WERI-Rb-1 (cell line): ENCODE measurements around the gene SPRED3.
A peak's percentile ranks its signal among the peaks of the same experiment; 100 is the strongest.

Source experiments
- DNase-seq: peaks from one replicate; pipeline ENCODE4 v3.0.0-alpha.2; 2020
- H3K27ac ChIP-seq: fragments of 250-450 bp; sonication (Bioruptor Pico); 2 replicates; pipeline ENCODE4 v1.5.1; 2020; ENCODE audit warnings: mild to moderate bottlenecking, moderate library complexity
- H3K27me3 ChIP-seq: fragments of 250-450 bp; sonication (Bioruptor Pico); 2 replicates; pipeline ENCODE4 v1.5.1; 2021; ENCODE audit warnings: mild to moderate bottlenecking, low read depth, moderate library complexity; ENCODE audit not compliant: insufficient read depth, severe bottlenecking
- H3K36me3 ChIP-seq: fragments of 250-450 bp; sonication (Bioruptor Pico); 2 replicates; pipeline ENCODE4 v1.5.1; 2020; ENCODE audit warnings: mild to moderate bottlenecking, moderate library complexity
- H3K4me3 ChIP-seq: 2 replicates; pipeline ENCODE4 v1.5.1; 2011; ENCODE audit warnings: low read depth, mild to moderate bottlenecking, control low read depth, low read length
- H3K9me3 ChIP-seq: fragments of 250-450 bp; sonication (Bioruptor Pico); 2 replicates; pipeline ENCODE4 v1.5.1; 2021; ENCODE audit warnings: mild to moderate bottlenecking, moderate library complexity; ENCODE audit not compliant: severe bottlenecking
- CTCF ChIP-seq: IDR thresholded peaks from 2 replicates; pipeline ENCODE4 v1.5.1; 2011; ENCODE audit warnings: low read depth, mild to moderate bottlenecking, control low read depth, inconsistent platforms, low read length

SPRED3 gene

GRCh38 chr19:38375098-38375493, 13.4 kb upstream of the SPRED3 start:
- H3K27ac ChIP-seq: peak overlapping the region; percentile 92
- H3K9me3 ChIP-seq: no peaks in the 10 kb centered on the region
- H3K27me3 ChIP-seq: no peaks in the 10 kb centered on the region
- peaks cover 39% of the 10 kb centered on the region for H3K36me3 ChIP-seq
- H3K4me3 ChIP-seq: peak overlapping the region; percentile 73
- TF ChIP-seq CTCF: no peak
- DNase-seq: no peak

- no peaks in the 10 kb centered on the region for H3K27me3 ChIP-seq
- peak overlapping the region; percentile 73 for H3K4me3 ChIP-seq
- peak overlapping the region; percentile 92 for H3K27ac ChIP-seq
- no peaks in the 10 kb centered on the region for H3K9me3 ChIP-seq
- no peak for DNase-seq
- peaks cover 43% of the 10 kb centered on the region for H3K36me3 ChIP-seq
- TF ChIP-seq CTCF: no peak
Observed at GRCh38 chr19:38375748-38376147, 12.7 kb upstream of the SPRED3 start.

GRCh38 chr19:38376576-38376975, 11.9 kb upstream of the SPRED3 start:
- Histone ChIP-seq H3K4me3 (no peak overlapping the region), H3K36me3 (peaks cover 52% of the 10 kb centered on the region)

GRCh38 chr19:38377052-38377451, 11.4 kb upstream of the SPRED3 start:
- TF ChIP-seq CTCF: no peak
- DNase-seq: no peak
- peaks cover 56% of the 10 kb centered on the region for H3K36me3 ChIP-seq
- no peaks in the 10 kb centered on the region for H3K9me3 ChIP-seq
- no peaks in the 10 kb centered on the region for H3K27me3 ChIP-seq
- no peak overlapping the region for H3K27ac ChIP-seq
- no peak overlapping the region for H3K4me3 ChIP-seq

More at GRCh38 chr19:38376576-38376975, 11.9 kb upstream of the SPRED3 start:
- no peak for DNase-seq
- Histone ChIP-seq H3K9me3 (no peaks in the 10 kb centered on the region), H3K27ac (no peak overlapping the region), H3K27me3 (no peaks in the 10 kb centered on the region)
- no peak for TF ChIP-seq CTCF

- H3K4me3 ChIP-seq: no peak overlapping the region
- no peak overlapping the region for H3K27ac ChIP-seq
- no peak for TF ChIP-seq CTCF
- peaks cover 72% of the 10 kb centered on the region for H3K36me3 ChIP-seq
- DNase-seq: no peak
- H3K9me3 ChIP-seq: no peaks in the 10 kb centered on the region
- H3K27me3 ChIP-seq: no peaks in the 10 kb centered on the region
Observed at GRCh38 chr19:38378866-38379265, 9.6 kb upstream of the SPRED3 start.

- Histone ChIP-seq H3K36me3 (peaks cover 72% of the 10 kb centered on the region), H3K4me3 (no peak overlapping the region), H3K27me3 (no peaks in the 10 kb centered on the region), H3K27ac (no peak overlapping the region), H3K9me3 (no peaks in the 10 kb centered on the region)
- DNase-seq: no peak
- TF ChIP-seq CTCF: no peak
Observed at GRCh38 chr19:38381138-38381537, 7.4 kb upstream of the SPRED3 start.
